ENCODE measurements around the gene POLD2.

DNA sequence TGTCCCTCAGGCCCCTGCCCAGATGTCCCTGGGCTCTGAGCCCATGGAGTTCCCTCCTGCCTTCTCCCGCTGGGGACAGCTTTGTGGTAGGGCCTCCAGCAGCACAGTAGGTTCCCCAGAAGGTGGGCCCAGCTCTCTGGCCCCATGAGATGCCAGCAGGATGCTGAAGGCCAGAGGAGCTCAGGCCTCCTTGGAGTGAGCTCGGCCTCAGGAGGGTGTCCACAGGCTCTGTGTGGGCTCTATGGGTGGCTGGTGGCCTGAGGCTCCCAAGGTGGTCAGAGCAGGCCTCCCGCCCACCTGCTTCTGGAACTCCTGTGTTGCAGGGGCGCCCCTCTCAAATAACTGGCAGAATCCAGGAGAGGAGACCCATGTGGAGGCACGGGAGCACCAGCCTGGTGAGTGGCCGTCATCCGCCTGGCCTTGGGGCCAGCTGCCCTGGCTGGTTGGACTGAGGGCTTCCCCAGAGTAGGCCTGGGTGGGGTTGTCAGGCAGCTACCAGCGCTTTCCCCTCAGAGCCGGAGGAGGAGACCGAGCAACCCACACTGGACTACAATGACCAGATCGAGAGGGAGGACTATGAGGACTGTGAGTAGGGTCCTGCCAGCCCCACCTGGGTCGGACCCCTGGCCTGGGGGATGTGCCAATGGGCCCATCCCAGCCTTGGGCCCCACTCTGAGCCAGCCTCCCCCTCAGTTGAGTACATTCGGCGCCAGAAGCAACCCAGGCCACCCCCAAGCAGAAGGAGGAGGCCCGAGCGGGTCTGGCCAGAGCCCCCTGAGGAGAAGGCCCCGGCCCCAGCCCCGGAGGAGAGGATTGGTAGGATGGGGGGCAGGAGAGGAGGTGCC is 16.0 kb downstream of the POLD2 start:
- TF ChIP-seq YY1 (IDR thresholded peaks at IDR 0.05; ENCODE audit: insufficient read depth, insufficient read length): no peak
- TF ChIP-seq SUZ12 (IDR thresholded peaks at IDR 0.05; ENCODE audit: extremely low read depth, insufficient read depth, insufficient read length): no peak
- TF ChIP-seq ZNF274 (IDR thresholded peaks at IDR 0.05; ENCODE audit: low read depth, low read length): no peak

Data from NT2/D1 (cell line).